Karpas-422 (cell line): ENCODE results near the gene ASXL3. TPM values are rescaled to one million over a fixed set of nuclear protein-coding genes. Genes with fewer than 3 reads are reported as not detected.

Source experiments
- DNase-seq: peaks from one replicate; pipeline ENCODE4 v3.0.0-alpha.2; 2015
- H2AFZ ChIP-seq: fragments of 200-600 bp; sonication (generic); 2 replicates; pipeline ENCODE4 v1.6.1; 2014; ENCODE audit warnings: antibody characterized with exemption, low read length, mixed read lengths
- H3K27ac ChIP-seq: fragments of 200-600 bp; sonication (generic); 2 replicates; pipeline ENCODE4 v1.5.1; 2014; ENCODE audit warnings: mild to moderate bottlenecking, low read length, moderate library complexity
- H3K27me3 ChIP-seq: fragments of 200-600 bp; sonication (generic); 2 replicates; pipeline ENCODE4 v1.6.1; 2014; ENCODE audit warnings: low read length, mixed read lengths
- H3K36me3 ChIP-seq: fragments of 200-600 bp; sonication (generic); 2 replicates; pipeline ENCODE4 v1.6.1; 2014; ENCODE audit warnings: low read length, mixed read lengths; ENCODE audit not compliant: insufficient read depth
- H3K4me1 ChIP-seq: fragments of 200-600 bp; sonication (generic); 2 replicates; pipeline ENCODE4 v1.6.1; 2014; ENCODE audit warnings: mild to moderate bottlenecking, low read length, mixed read lengths
- H3K4me2 ChIP-seq: fragments of 200-600 bp; sonication (generic); 2 replicates; pipeline ENCODE4 v1.6.1; 2014; ENCODE audit warnings: low read length, low read depth, mild to moderate bottlenecking; ENCODE audit not compliant: poor library complexity, severe bottlenecking
- H3K4me3 ChIP-seq: fragments of 200-600 bp; sonication (generic); 2 replicates; pipeline ENCODE4 v1.5.1; 2014; ENCODE audit warnings: mild to moderate bottlenecking, antibody characterized with exemption, low read length, mixed read lengths
- H3K79me2 ChIP-seq: fragments of 200-600 bp; sonication (generic); 2 replicates; pipeline ENCODE4 v1.6.1; 2014; ENCODE audit warnings: mild to moderate bottlenecking, low read length, mixed read lengths
- H3K9ac ChIP-seq: fragments of 200-600 bp; sonication (generic); 2 replicates; pipeline ENCODE4 v1.6.0; 2014; ENCODE audit warnings: low read length
- H3K9me2 ChIP-seq: fragments of 200-600 bp; sonication (generic), shearing (Covaris generic); replicated peaks from 2 replicates; pipeline ENCODE4 v1.6.0; 2014; ENCODE audit warnings: mild to moderate bottlenecking, low read length, moderate library complexity; ENCODE audit not compliant: insufficient read depth
- H3K9me3 ChIP-seq: fragments of 300-700, 200-600 bp; sonication (generic); 2 replicates; pipeline ENCODE4 v1.6.1; 2014; ENCODE audit warnings: low read length, mixed read lengths
- H4K20me1 ChIP-seq: fragments of 200-600 bp; sonication (generic); 2 replicates; pipeline ENCODE4 v1.6.1; 2014; ENCODE audit warnings: mild to moderate bottlenecking, antibody characterized with exemption, low read length, low read depth; ENCODE audit not compliant: insufficient read depth
- total RNA-seq: library from RNA; depleted of rRNA; stranded (reverse); fragments of >200 nt; shearing (Covaris generic); gene quantifications from 2 replicates; pipeline ENCODE4 v1.2.3, GENCODE V29; 2014; ENCODE audit warnings: low replicate concordance

The ASXL3 gene
- total RNA-seq, 1 experiment from 2014 or later = not detected

GRCh38 chr18:33749834-33750233 lies 171.8 kb downstream of the ASXL3 start:
- no peaks in the 10 kb centered on the region for H4K20me1 ChIP-seq

DNA sequence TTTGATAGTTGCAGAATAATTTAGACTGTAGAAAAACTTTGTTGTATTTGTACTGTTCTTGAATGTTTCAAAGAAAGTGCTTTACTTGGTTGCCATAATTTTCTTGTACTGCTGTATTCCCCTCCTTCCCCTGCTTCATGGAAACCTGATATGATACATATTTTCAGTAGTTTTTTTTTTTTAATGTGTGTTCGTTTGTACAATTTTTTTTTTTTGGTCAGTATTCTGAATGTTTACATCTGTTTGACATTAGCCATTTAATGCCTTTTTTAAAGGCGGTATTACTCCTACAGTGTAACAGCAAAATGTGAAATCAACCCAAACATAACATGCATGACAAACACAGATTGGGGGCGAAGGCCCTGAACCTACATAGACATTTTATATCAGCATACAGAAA lies 172.3 kb downstream of the ASXL3 start:
- Histone ChIP-seq H3K4me1 (no peaks in the 10 kb centered on the region), H3K79me2 (no peaks in the 10 kb centered on the region), H3K27ac (no peak overlapping the region), H3K4me2 (no peak overlapping the region), H3K9ac (no peak overlapping the region), H3K36me3 (no peaks in the 10 kb centered on the region), H3K9me2 (no peaks in the 10 kb centered on the region), H3K27me3 (no peaks in the 10 kb centered on the region), H3K9me3 (no peaks in the 10 kb centered on the region), H3K4me3 (no peak overlapping the region), H4K20me1 (no peaks in the 10 kb centered on the region), H2AFZ (no peak overlapping the region)
- no peak for DNase-seq

More at GRCh38 chr18:33749834-33750233, 171.8 kb downstream of the ASXL3 start:
- Histone ChIP-seq H3K4me2 (no peak overlapping the region), H3K79me2 (no peaks in the 10 kb centered on the region), H3K36me3 (no peaks in the 10 kb centered on the region), H3K9ac (no peak overlapping the region), H3K4me3 (no peak overlapping the region), H3K27ac (no peak overlapping the region), H3K9me2 (no peaks in the 10 kb centered on the region), H3K9me3 (no peaks in the 10 kb centered on the region), H3K4me1 (no peaks in the 10 kb centered on the region), H3K27me3 (no peaks in the 10 kb centered on the region), H2AFZ (no peak overlapping the region)
- no peak for DNase-seq

DNA sequence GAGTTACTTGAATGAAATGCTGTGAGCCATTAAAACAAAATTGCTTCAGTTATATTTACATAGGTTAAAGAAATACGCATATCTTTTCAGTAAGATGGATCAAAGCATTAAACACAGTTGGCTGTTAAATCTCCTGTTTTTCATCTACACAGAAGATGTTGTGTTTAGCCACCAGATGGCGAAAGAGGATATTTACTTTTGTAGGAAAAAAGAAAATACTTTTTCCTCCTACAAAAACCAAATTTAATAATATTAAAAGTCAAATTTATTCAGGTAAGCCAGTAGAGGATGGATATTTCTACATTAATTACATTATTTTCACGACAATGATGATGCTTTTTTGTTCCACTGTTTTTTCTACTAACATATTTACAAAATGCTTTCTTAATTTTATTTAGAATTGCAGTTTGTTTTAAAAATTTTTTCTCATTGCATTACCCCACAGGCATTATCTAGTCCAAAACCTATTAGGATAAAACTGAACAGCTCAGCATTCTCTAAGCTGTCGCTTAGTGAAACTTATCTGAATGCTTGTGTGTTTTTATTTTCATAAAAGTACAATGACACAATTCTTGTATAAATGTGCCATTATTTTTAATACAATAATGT lies 173.7 kb downstream of the ASXL3 start:
- H4K20me1 ChIP-seq = no peaks in the 10 kb centered on the region
- no peak overlapping the region for H3K4me3 ChIP-seq
- no peaks in the 10 kb centered on the region for H3K4me1 ChIP-seq
- no peak overlapping the region for H2AFZ ChIP-seq
- H3K36me3 ChIP-seq = no peaks in the 10 kb centered on the region
- H3K9ac ChIP-seq = no peak overlapping the region
- no peaks in the 10 kb centered on the region for H3K9me3 ChIP-seq
- no peaks in the 10 kb centered on the region for H3K9me2 ChIP-seq
- DNase-seq = peak; percentile 68
- H3K4me2 ChIP-seq = no peak overlapping the region
- no peaks in the 10 kb centered on the region for H3K79me2 ChIP-seq
- H3K27ac ChIP-seq = no peak overlapping the region
- H3K27me3 ChIP-seq = no peaks in the 10 kb centered on the region

GRCh38 chr18:33755391-33755790 lies 177.4 kb downstream of the ASXL3 start:
- no peaks in the 10 kb centered on the region for H3K36me3 ChIP-seq
- no peak overlapping the region for H2AFZ ChIP-seq
- H3K4me2 ChIP-seq = no peak overlapping the region
- no peaks in the 10 kb centered on the region for H3K27me3 ChIP-seq
- H3K9me3 ChIP-seq = no peaks in the 10 kb centered on the region
- no peaks in the 10 kb centered on the region for H4K20me1 ChIP-seq
- no peak for DNase-seq
- no peak overlapping the region for H3K4me3 ChIP-seq
- no peaks in the 10 kb centered on the region for H3K4me1 ChIP-seq
- H3K79me2 ChIP-seq = no peaks in the 10 kb centered on the region
- no peaks in the 10 kb centered on the region for H3K9me2 ChIP-seq
- no peak overlapping the region for H3K27ac ChIP-seq
- no peak overlapping the region for H3K9ac ChIP-seq

DNA sequence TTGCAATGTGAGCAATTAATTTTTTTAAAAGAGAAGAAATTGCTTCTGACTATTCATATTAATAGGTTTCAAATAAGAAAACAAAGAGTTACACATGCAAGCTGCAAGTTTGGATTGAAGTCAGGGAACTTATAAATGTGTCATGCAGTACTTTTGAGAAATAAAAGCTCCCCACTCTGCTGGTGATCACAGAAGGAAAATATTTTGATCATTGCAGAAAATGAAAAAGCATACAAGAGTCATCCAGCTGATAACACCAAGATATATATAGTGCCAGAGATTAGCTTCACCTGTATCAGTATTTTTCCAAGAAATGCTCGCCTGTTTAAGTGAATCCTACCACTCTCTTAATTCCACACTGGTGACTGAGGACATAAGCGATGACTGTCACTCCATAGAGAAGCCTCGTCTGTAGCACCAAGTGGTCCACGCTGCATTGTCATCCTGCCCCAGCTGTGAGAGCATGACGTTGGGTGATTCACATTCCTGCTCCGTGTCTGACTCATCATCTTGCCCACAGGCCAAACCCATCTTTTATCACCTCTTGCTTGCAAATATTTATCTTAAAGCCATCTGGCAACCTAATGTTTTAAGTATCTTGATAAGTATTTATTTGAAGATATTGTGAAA lies 178.0 kb downstream of the ASXL3 start:
- no peak overlapping the region for H3K9ac ChIP-seq
- H3K79me2 ChIP-seq = no peaks in the 10 kb centered on the region
- no peaks in the 10 kb centered on the region for H3K4me1 ChIP-seq
- no peak overlapping the region for H3K27ac ChIP-seq
- H3K36me3 ChIP-seq = no peaks in the 10 kb centered on the region
- H3K9me2 ChIP-seq = no peaks in the 10 kb centered on the region
- no peak overlapping the region for H2AFZ ChIP-seq
- no peak overlapping the region for H3K4me3 ChIP-seq
- no peak for DNase-seq
- no peaks in the 10 kb centered on the region for H3K9me3 ChIP-seq
- no peaks in the 10 kb centered on the region for H3K27me3 ChIP-seq
- no peaks in the 10 kb centered on the region for H4K20me1 ChIP-seq
- H3K4me2 ChIP-seq = no peak overlapping the region

GRCh38 chr18:33757037-33757436 lies 179.0 kb downstream of the ASXL3 start:
- Histone ChIP-seq H3K36me3 (no peaks in the 10 kb centered on the region), H3K9me3 (no peaks in the 10 kb centered on the region), H3K9ac (no peak overlapping the region), H3K27me3 (no peaks in the 10 kb centered on the region), H3K4me2 (no peak overlapping the region), H3K79me2 (no peaks in the 10 kb centered on the region), H3K4me1 (no peaks in the 10 kb centered on the region), H4K20me1 (no peaks in the 10 kb centered on the region), H3K27ac (no peak overlapping the region), H2AFZ (no peak overlapping the region), H3K9me2 (no peaks in the 10 kb centered on the region), H3K4me3 (no peak overlapping the region)
- no peak for DNase-seq

GRCh38 chr18:33761363-33761762 lies 183.3 kb downstream of the ASXL3 start:
- Histone ChIP-seq H3K4me1 (no peaks in the 10 kb centered on the region), H3K9me2 (no peaks in the 10 kb centered on the region), H3K9ac (no peak overlapping the region), H3K27ac (no peak overlapping the region), H2AFZ (no peak overlapping the region), H3K9me3 (no peaks in the 10 kb centered on the region), H3K79me2 (no peaks in the 10 kb centered on the region), H3K27me3 (no peaks in the 10 kb centered on the region; the same call in 1 of the 2 replicates), H3K4me2 (no peak overlapping the region), H4K20me1 (no peaks in the 10 kb centered on the region), H3K4me3 (no peak overlapping the region), H3K36me3 (no peaks in the 10 kb centered on the region)
- peak; percentile 60 for DNase-seq

DNA sequence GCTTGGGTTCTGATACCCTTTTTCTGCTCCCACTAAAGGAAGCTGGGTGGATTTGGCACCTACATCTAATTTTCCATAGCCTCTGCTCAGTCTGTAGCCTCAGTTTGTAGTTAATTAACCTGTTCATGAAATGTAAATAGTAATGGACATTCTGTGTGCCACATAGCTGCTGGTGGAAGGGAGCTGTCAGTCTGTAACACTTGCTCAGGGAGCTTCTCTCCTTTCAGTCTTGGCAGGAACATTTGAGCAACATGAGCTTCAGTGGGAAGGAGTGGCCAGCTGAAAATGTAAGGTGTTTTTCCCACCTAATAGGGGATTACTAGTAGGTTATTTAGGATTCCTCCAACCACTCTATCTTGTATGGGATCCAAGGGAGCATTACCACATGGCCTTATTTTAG lies 203.4 kb downstream of the ASXL3 start:
- Histone ChIP-seq H3K9me2 (no peaks in the 10 kb centered on the region), H2AFZ (no peak overlapping the region), H3K4me2 (no peak overlapping the region), H3K36me3 (no peaks in the 10 kb centered on the region), H3K27me3 (no peaks in the 10 kb centered on the region), H4K20me1 (no peaks in the 10 kb centered on the region), H3K9me3 (no peaks in the 10 kb centered on the region), H3K9ac (no peak overlapping the region), H3K4me3 (no peak overlapping the region), H3K79me2 (no peaks in the 10 kb centered on the region), H3K4me1 (no peaks in the 10 kb centered on the region), H3K27ac (no peak overlapping the region)
- DNase-seq = no peak
